Bronchial epithelial cell (primary cell): ENCODE results near the gene AUH. TPM values are rescaled to one million over a fixed set of nuclear protein-coding genes. Genes with fewer than 3 reads are reported as not detected.

Experiments used
- DNase-seq: peaks from one replicate; pipeline ENCODE4 v3.0.0-alpha.2; 2010; ENCODE audit warnings: low read depth
- FAIRE-seq: peaks from 2 replicates; lab custom pipeline; 2011; peaks lifted over from hg19 to GRCh38; lab: Jason Lieb, UNC
- H3K27me3 ChIP-seq: 2 replicates; pipeline ENCODE4 v1.5.1; 2011; ENCODE audit warnings: low read length; ENCODE audit not compliant: control insufficient read depth, insufficient read depth
- H3K36me3 ChIP-seq: 2 replicates; pipeline ENCODE4 v1.5.1; 2011; ENCODE audit warnings: low read length; ENCODE audit not compliant: control insufficient read depth, insufficient read depth
- H3K4me3 ChIP-seq: 2 replicates; pipeline ENCODE4 v1.5.1; 2011; ENCODE audit warnings: mild to moderate bottlenecking, low read depth, low read length, control low read depth
- total RNA-seq: library from RNA; depleted of rRNA; stranded (reverse); fragments of >200 nt; gene quantifications from 2 replicates; pipeline ENCODE4 v1.2.1, GENCODE V29; 2014
- TF ChIP-seq, protein P1 (sequence below): IDR thresholded peaks from 2 replicates; pipeline ENCODE4 v1.5.1; 2011; ENCODE audit warnings: mild to moderate bottlenecking, moderate library complexity, low read length, control low read depth, inconsistent platforms; ENCODE audit not compliant: insufficient read depth, severe bottlenecking

The AUH gene
- total RNA-seq, 1 donor from 2014 or later = 16.8 TPM

DNA sequence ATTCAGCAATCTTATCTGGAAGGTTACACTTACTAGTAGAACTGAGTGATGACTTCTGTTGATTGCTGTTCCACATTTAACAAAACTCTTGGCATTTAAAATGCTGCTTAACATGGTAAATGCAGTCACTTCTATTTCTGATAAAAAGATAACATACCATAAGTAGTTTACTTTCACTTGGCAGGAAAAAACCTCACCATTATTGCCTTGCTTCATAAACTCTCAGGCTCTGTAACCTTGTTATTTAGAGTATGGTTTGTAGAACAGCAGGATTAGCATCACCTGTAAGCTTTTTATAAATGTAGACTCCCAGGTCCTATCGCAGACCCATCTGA is 55.5 kb downstream of the AUH start:
- DNase-seq (no peak), FAIRE-seq (no peak)
- H3K27me3 ChIP-seq = no peaks in the 10 kb centered on the region
- TF ChIP-seq, protein P1, sequence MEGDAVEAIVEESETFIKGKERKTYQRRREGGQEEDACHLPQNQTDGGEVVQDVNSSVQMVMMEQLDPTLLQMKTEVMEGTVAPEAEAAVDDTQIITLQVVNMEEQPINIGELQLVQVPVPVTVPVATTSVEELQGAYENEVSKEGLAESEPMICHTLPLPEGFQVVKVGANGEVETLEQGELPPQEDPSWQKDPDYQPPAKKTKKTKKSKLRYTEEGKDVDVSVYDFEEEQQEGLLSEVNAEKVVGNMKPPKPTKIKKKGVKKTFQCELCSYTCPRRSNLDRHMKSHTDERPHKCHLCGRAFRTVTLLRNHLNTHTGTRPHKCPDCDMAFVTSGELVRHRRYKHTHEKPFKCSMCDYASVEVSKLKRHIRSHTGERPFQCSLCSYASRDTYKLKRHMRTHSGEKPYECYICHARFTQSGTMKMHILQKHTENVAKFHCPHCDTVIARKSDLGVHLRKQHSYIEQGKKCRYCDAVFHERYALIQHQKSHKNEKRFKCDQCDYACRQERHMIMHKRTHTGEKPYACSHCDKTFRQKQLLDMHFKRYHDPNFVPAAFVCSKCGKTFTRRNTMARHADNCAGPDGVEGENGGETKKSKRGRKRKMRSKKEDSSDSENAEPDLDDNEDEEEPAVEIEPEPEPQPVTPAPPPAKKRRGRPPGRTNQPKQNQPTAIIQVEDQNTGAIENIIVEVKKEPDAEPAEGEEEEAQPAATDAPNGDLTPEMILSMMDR = no peak
- H3K4me3 ChIP-seq = no peak overlapping the region
- H3K36me3 ChIP-seq = no peaks in the 10 kb centered on the region

DNA sequence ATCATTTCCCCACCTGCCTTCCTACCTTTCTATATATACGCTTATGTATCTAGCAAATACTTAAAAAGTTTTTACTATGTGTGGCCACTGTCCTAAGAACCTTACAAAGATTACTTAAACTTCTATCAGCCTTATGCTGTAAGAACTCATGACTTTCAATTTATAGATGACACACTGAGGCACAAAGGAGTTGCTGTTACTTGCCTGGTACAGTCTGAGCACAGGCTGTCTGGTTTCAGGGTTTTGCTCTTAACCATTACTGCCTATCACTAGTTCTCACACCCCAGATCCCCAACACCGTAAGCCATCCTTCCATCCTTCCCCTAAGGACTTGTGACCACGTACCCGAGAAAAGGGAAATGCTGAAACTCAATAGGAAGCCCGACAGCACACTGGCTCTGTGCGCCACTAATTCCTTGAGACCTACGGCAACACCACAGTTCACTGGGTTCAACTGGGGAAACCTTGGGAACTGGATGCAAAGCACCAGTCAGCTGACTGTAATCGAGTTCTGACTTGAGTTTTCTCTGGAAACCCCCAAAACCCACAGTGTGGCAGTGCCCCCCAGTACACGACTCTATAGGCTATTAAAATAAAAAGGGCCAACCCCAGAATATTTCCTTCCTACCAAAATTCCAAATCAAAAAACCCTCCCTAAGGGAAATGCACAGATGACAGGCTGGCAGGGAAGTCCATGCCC is 56.0 kb downstream of the AUH start:
- H3K36me3 ChIP-seq = no peaks in the 10 kb centered on the region
- FAIRE-seq (no peak), DNase-seq (peak; percentile 17)
- H3K27me3 ChIP-seq = no peaks in the 10 kb centered on the region
- TF ChIP-seq, protein P1 = no peak
- H3K4me3 ChIP-seq = no peak overlapping the region

DNA sequence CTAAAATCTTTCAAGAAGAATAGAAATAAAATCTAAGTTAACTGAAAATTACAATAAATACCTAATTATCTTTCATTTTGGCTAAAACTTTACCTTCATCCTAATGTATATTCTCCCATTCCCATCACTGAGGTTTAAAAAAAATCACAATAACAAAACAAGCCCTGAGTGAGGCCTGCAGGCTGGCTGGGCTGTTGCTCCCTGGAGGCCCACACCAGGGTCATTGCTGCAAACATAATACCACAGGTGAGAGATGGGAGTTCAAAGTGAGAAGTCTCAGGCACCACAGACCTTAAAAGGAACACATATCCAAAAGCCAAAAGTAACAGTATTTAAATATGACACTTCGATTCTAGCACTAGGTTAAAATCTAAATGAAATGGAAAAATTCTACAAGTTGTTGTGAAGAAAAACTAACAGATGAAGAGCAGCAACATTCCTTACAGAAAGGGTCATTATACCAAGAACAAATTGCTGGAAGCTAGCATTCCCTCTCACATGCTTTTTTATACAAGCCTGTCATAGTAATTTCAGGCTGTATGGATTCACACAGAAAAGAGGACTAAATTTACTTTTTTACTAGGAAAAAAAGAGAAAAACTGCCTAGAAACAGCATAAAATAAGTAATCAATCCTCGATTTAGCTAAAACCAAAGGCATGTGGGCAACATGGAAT is 57.8 kb downstream of the AUH start:
- Histone ChIP-seq H3K36me3 (no peaks in the 10 kb centered on the region), H3K4me3 (no peak overlapping the region), H3K27me3 (no peaks in the 10 kb centered on the region)
- TF ChIP-seq, protein P1 = no peak
- DNase-seq = no peak
- FAIRE-seq = no peak

DNA sequence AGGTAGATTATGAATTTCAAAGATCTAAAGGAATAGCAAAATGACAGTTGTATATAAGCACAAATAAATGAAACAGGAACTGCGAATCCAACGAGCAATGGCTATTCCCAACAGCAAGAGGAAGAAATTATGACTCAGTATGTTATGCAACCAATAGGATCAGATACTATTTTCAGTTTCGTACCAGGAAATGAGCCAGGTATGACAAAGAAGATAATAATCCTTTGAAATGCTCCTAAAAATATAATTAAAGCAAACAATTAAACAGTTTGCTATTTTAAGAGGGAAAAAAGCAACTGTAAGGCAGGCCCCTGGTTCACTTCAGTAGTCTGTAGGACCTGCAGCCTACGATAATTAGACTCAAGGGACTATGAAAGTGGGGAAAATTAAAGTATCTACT is 58.9 kb downstream of the AUH start:
- H3K36me3 ChIP-seq = no peaks in the 10 kb centered on the region
- peak; percentile 91 for DNase-seq
- no peak for FAIRE-seq
- TF ChIP-seq, protein P1 = no peak
- H3K4me3 ChIP-seq = no peak overlapping the region
- H3K27me3 ChIP-seq = no peaks in the 10 kb centered on the region

DNA sequence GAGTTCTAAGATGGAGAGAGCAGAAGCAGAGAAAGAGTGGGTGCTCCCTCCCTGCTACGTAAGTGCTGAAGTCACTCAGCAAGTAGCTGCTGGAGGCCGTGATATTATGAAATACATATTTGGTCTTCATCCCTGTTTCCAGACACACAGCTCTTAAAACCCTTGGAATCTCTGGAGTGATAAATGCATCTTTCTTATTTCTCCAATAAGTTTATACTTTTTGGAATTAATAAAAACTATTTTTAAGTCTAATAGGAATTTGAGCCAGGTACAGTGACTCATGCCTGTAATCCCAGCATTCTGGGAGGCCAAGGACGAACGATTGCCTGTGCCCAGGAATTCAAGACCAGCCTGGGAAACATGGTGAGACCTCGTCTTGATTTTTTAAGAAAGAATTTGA is 60.6 kb downstream of the AUH start:
- Histone ChIP-seq H3K27me3 (no peaks in the 10 kb centered on the region), H3K4me3 (no peak overlapping the region), H3K36me3 (peaks cover 4% of the 10 kb centered on the region)
- FAIRE-seq = no peak
- TF ChIP-seq, protein P1 = no peak
- peak; percentile 67 for DNase-seq
